ENCODE data around the gene DENND1A. TPM values are rescaled to one million over a fixed set of nuclear protein-coding genes. Genes with fewer than 3 reads are reported as not detected.
A peak's percentile ranks its signal among the peaks of the same experiment; 100 is the strongest.

The DENND1A gene
- total RNA-seq, 1 experiment from 2014 or later = 23.5 TPM

DNA sequence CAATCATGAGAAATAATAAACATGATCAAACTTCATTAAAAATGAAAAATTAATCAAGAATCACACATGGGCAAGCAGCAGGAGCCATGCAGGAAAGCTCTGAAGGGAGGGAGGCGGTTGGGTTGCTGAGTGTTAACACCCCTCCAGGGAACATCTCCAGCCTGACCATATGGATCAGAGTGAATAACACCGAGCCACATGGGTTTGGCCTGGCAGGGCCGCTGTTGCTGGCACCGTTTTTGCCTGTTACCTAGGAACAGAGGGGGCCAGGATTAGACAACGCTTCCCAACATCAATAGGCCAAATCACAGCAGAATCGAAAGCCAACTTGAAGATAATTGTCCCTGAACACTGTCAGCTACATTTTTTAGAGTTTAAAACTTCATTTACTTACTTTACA, 160.2 kb downstream of the DENND1A start (continued):
- TF ChIP-seq ZNF512 (CRISPR knock-in tag; IDR thresholded peaks at IDR 0.05; ENCODE audit: borderline replicate concordance) = no peak
- TF ChIP-seq SP1 (CRISPR knock-in tag; conservative IDR thresholded peaks at IDR 0.05) = no peak
- no peak for TF ChIP-seq RORB (CRISPR knock-in tag; IDR thresholded peaks at IDR 0.05)
- TF ChIP-seq, protein P1, sequence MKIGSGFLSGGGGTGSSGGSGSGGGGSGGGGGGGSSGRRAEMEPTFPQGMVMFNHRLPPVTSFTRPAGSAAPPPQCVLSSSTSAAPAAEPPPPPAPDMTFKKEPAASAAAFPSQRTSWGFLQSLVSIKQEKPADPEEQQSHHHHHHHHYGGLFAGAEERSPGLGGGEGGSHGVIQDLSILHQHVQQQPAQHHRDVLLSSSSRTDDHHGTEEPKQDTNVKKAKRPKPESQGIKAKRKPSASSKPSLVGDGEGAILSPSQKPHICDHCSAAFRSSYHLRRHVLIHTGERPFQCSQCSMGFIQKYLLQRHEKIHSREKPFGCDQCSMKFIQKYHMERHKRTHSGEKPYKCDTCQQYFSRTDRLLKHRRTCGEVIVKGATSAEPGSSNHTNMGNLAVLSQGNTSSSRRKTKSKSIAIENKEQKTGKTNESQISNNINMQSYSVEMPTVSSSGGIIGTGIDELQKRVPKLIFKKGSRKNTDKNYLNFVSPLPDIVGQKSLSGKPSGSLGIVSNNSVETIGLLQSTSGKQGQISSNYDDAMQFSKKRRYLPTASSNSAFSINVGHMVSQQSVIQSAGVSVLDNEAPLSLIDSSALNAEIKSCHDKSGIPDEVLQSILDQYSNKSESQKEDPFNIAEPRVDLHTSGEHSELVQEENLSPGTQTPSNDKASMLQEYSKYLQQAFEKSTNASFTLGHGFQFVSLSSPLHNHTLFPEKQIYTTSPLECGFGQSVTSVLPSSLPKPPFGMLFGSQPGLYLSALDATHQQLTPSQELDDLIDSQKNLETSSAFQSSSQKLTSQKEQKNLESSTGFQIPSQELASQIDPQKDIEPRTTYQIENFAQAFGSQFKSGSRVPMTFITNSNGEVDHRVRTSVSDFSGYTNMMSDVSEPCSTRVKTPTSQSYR (CRISPR knock-in tag; IDR thresholded peaks at IDR 0.05) = no peak
- TF ChIP-seq FOXP4 (CRISPR knock-in tag; IDR thresholded peaks at IDR 0.05) = no peak
- no peak for TF ChIP-seq KAT7 (CRISPR knock-in tag; IDR thresholded peaks at IDR 0.05; ENCODE audit: borderline replicate concordance)
- no peak for TF ChIP-seq ELF4 (CRISPR knock-in tag; IDR thresholded peaks at IDR 0.05; ENCODE audit: low read depth)
- no peak for TF ChIP-seq ZNF219 (CRISPR knock-in tag; IDR thresholded peaks at IDR 0.05; ENCODE audit: borderline replicate concordance)
- TF ChIP-seq, protein P2, sequence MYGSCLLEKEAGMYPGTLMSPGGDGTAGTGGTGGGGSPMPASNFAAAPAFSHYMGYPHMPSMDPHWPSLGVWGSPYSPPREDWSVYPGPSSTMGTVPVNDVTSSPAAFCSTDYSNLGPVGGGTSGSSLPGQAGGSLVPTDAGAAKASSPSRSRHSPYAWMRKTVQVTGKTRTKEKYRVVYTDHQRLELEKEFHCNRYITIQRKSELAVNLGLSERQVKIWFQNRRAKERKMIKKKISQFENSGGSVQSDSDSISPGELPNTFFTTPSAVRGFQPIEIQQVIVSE (CRISPR knock-in tag; IDR thresholded peaks at IDR 0.05; ENCODE audit: borderline replicate concordance) = no peak

DNA sequence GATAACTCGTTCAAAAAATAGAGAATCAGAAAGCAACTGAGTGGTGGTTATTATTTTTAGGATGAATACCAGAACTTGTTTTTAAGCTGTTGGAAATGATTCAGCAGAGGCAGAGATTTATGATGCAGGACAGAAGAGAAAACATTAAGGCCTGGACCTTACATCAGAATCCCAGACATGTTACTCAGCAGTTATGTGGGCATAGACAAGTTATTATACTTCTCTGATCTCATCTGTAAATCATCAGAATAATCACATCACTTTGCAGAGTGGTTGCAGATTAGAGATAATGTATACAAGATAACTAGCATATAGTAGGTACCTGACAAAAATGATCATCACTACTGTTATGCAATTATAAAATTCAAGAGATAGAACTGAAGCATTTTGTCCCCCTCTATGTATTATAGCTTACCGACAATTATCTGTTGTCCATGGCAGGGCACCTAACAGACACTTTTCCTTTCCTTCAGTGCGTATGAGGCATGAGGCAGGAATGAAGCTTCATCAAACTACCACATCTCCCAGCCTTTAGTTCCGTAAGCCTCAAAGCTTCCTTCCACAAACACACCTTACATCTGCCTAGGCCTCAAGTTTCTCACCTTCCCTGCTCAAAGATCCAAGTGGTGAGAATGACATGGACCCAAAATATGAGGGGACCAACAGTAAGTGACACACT, 165.9 kb downstream of the DENND1A start:
- TF ChIP-seq HMGXB4 (CRISPR knock-in tag; IDR thresholded peaks at IDR 0.05) (no peak), TP53 (CRISPR knock-in tag; IDR thresholded peaks at IDR 0.05) (no peak)
- ChIA-PET POLR2A (no interaction called here), CTCF (no interaction called here)
- DNase-seq (ENCODE audit: low spot score) = no peak
- ATAC-seq = no peak
- no peaks in the 10 kb centered on the region for H3K9me3 Mint-ChIP-seq
- no peak overlapping the region for H3K4me3 Mint-ChIP-seq
- H3K36me3 Mint-ChIP-seq = no peaks in the 10 kb centered on the region
- no peak overlapping the region for H3K27ac Mint-ChIP-seq
- no peaks in the 10 kb centered on the region for H3K4me1 Mint-ChIP-seq
- H3K27me3 Mint-ChIP-seq (ENCODE audit: low read depth) = no peaks in the 10 kb centered on the region

GRCh38 chr9:123761905-123762605, 167.9 kb downstream of the DENND1A start:
- H3K27ac Mint-ChIP-seq = peak overlapping the region; percentile 78
- no peaks in the 10 kb centered on the region for H3K9me3 Mint-ChIP-seq
- ChIA-PET POLR2A (no interaction called here), CTCF (interaction anchor here (0.8 to 1.2 kb wide), 2 partner anchors 9 to 362 kb away, joined by 3 read pairs; no protein-coding TSS in a partner anchor)
- H3K27me3 Mint-ChIP-seq (ENCODE audit: low read depth) = no peaks in the 10 kb centered on the region
- H3K4me1 Mint-ChIP-seq = peaks cover 6% of the 10 kb centered on the region; the same call in 1 of the 2 replicates
- H3K36me3 Mint-ChIP-seq = no peaks in the 10 kb centered on the region
- no peak overlapping the region for H3K4me3 Mint-ChIP-seq
- ATAC-seq = peak; percentile 58
- no peak for DNase-seq (ENCODE audit: low spot score)
- TF ChIP-seq CBFB (CRISPR knock-in tag; IDR thresholded peaks at IDR 0.05; ENCODE audit: low read depth) = no peak
- no peak for TF ChIP-seq GTF2I (CRISPR knock-in tag; conservative IDR thresholded peaks at IDR 0.05)
- TF ChIP-seq TEAD4 (CRISPR knock-in tag; IDR thresholded peaks at IDR 0.05) = no peak
- TF ChIP-seq FOXP4 (CRISPR knock-in tag; IDR thresholded peaks at IDR 0.05) = no peak
- TF ChIP-seq TEAD1 (CRISPR knock-in tag; IDR thresholded peaks at IDR 0.05) = no peak
- TF ChIP-seq KAT7 (CRISPR knock-in tag; IDR thresholded peaks at IDR 0.05; ENCODE audit: borderline replicate concordance) = no peak
- TF ChIP-seq TCF7 (CRISPR knock-in tag; IDR thresholded peaks at IDR 0.05; ENCODE audit: low read depth) = no peak
- TF ChIP-seq ZMAT4 (CRISPR knock-in tag; IDR thresholded peaks at IDR 0.05) = no peak
- TF ChIP-seq, protein P3, sequence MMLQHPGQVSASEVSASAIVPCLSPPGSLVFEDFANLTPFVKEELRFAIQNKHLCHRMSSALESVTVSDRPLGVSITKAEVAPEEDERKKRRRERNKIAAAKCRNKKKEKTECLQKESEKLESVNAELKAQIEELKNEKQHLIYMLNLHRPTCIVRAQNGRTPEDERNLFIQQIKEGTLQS (CRISPR knock-in tag; conservative IDR thresholded peaks at IDR 0.05) = no peak
- no peak for TF ChIP-seq FOXK1 (CRISPR knock-in tag; IDR thresholded peaks at IDR 0.05)
- no peak for TF ChIP-seq RORB (CRISPR knock-in tag; IDR thresholded peaks at IDR 0.05)
